GM19099 (cell line): ENCODE results near the gene SSNA1.

Source experiments
- POLR2A ChIP-seq: IDR thresholded peaks from 3 replicates; pipeline ENCODE4 v1.6.1; 2011; ENCODE audit warnings: low read depth; ENCODE audit not compliant: insufficient read length; ENCODE audit errors: extremely low read depth

Gene SSNA1

GRCh38 chr9:137223078-137223970 lies 34.8 kb downstream of the SSNA1 start:
- TF ChIP-seq POLR2A, result peak; percentile 86

GRCh38 chr9:137224830-137225694 lies 36.6 kb downstream of the SSNA1 start, which contains the start of gene CYSRT1:
Gene CYSRT1 (plus strand): TSS chr9:137225174. CDS start chr9:137225622, 448 bp downstream.
- TF ChIP-seq POLR2A, result no peak

GRCh38 chr9:137225699-137226331 lies 37.3 kb downstream of the SSNA1 start:
- TF ChIP-seq POLR2A, result no peak

- no peak for TF ChIP-seq POLR2A
Measured at GRCh38 chr9:137226338-137227053, 38.0 kb downstream of the SSNA1 start.

- no peak for TF ChIP-seq POLR2A
Measured at GRCh38 chr9:137227054-137227852, 38.8 kb downstream of the SSNA1 start, which contains the start of gene RNF224. Gene RNF224 (plus strand): TSS chr9:137227502. CDS start chr9:137228336, 834 bp downstream.

GRCh38 chr9:137227853-137228505 lies 39.5 kb downstream of the SSNA1 start:
- no peak for TF ChIP-seq POLR2A

GRCh38 chr9:137228506-137228967 lies 40.1 kb downstream of the SSNA1 start:
- TF ChIP-seq POLR2A, result no peak

- TF ChIP-seq POLR2A, result no peak
Measured at GRCh38 chr9:137228968-137229896, 40.8 kb downstream of the SSNA1 start.

GRCh38 chr9:137229903-137230704 lies 41.6 kb downstream of the SSNA1 start:
- no peak for TF ChIP-seq POLR2A

- no peak for TF ChIP-seq POLR2A
Measured at GRCh38 chr9:137230705-137231371, 42.4 kb downstream of the SSNA1 start, which contains the start of gene SLC34A3. Gene SLC34A3 (plus strand): TSS chr9:137230901. CDS start chr9:137231703, 802 bp downstream.
